AG09309 (cell line): ENCODE measurements around the gene SPEF2.

ENCODE experiments used
- DNase-seq: peaks from one replicate; pipeline ENCODE4 v3.0.0-alpha.2; 2010; ENCODE audit warnings: low read depth
- H3K4me3 ChIP-seq: 2 replicates; pipeline ENCODE4 v1.5.1; 2011; ENCODE audit warnings: mild to moderate bottlenecking, low read depth, low read length, moderate library complexity; ENCODE audit not compliant: control insufficient read depth
- TF ChIP-seq, protein P1 (sequence below): IDR thresholded peaks from 2 replicates; pipeline ENCODE4 v1.5.1; 2011; ENCODE audit warnings: mild to moderate bottlenecking, low read depth, low read length, inconsistent platforms; ENCODE audit not compliant: insufficient read depth, control insufficient read depth; ENCODE audit errors: missing control alignments

Gene SPEF2

DNA sequence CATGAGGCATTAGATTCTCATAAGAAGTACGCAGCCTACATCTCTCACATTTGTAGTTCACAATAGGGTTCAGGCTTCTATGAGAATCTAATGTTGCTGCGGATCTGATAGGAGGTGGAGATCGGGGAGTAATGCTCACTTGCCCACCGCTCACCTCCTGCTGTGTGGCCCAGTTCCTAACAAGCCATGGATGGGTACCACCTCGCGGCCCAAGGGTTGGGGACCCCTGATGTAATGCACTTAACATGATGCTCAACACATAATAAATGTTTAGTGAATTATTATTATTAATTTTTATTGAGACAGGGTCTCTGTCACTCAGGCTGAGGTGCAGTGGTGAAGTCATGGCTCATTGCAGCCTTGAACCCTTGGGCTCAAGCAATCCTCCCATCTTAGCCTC lies 134.3 kb downstream of the SPEF2 start:
- no peak overlapping the region for H3K4me3 ChIP-seq
- TF ChIP-seq, protein P1, sequence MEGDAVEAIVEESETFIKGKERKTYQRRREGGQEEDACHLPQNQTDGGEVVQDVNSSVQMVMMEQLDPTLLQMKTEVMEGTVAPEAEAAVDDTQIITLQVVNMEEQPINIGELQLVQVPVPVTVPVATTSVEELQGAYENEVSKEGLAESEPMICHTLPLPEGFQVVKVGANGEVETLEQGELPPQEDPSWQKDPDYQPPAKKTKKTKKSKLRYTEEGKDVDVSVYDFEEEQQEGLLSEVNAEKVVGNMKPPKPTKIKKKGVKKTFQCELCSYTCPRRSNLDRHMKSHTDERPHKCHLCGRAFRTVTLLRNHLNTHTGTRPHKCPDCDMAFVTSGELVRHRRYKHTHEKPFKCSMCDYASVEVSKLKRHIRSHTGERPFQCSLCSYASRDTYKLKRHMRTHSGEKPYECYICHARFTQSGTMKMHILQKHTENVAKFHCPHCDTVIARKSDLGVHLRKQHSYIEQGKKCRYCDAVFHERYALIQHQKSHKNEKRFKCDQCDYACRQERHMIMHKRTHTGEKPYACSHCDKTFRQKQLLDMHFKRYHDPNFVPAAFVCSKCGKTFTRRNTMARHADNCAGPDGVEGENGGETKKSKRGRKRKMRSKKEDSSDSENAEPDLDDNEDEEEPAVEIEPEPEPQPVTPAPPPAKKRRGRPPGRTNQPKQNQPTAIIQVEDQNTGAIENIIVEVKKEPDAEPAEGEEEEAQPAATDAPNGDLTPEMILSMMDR, result no peak
- DNase-seq, result no peak

DNA sequence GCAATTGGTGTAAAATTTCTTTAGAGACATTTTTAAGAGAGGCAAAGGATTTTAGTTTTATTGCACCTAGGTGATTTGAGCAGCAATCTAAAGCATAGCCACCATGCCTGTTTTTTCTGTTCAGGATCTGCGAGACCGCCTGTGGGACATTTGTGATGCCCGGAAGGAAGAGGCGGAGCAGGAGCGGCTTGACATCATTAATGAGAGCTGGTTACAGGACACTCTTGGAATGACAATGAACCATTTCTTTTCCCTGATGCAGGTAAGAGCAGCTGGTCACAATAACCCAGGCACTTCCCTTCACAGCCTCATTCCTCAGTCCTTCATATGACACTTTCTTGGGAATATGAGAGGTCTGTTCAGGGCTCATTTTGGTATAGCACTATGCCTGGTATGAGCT lies 135.8 kb downstream of the SPEF2 start:
- H3K4me3 ChIP-seq, result no peak overlapping the region
- DNase-seq, result no peak
- TF ChIP-seq, protein P1, result no peak

DNA sequence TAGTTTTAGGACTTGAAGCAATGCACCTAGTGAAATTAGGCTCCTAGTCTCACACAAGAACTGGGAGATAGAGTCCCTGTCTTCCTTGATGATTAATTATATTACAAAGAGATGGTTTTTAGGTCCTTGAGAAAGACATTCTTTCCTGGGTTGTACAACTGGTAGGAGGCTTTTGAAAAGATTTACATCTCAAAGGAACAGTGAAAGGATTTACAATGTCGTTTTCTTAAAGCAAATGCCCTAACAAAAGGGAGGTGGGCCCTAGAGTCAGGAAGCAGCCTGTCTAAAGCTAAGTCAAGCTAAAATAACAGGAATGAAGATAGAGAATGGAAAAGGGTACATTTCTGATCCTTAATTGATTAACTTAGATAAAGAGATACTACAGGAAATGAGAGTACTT lies 136.8 kb downstream of the SPEF2 start:
- H3K4me3 ChIP-seq, result no peak overlapping the region
- TF ChIP-seq, protein P1, result no peak
- DNase-seq, result no peak

DNA sequence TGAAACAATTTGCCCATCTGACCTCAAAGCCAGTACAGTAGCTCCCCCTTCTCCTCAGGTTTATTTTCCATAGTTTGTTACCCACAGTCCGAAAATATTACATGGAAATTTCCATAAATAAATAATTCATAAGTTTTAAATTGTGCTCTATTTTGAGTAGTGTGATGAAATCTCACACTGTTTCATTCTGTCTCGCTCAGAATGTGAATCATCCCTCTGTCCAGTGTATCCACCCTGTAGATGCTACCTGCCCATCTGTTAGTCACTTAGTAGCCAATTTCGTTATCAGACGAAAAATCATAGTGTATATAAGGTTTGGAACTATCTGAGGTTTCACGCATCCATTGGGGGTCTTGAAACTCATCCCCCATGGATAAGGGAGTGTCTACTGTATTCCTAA lies 138.3 kb downstream of the SPEF2 start:
- DNase-seq, result no peak
- no peak overlapping the region for H3K4me3 ChIP-seq
- TF ChIP-seq, protein P1, result no peak

DNA sequence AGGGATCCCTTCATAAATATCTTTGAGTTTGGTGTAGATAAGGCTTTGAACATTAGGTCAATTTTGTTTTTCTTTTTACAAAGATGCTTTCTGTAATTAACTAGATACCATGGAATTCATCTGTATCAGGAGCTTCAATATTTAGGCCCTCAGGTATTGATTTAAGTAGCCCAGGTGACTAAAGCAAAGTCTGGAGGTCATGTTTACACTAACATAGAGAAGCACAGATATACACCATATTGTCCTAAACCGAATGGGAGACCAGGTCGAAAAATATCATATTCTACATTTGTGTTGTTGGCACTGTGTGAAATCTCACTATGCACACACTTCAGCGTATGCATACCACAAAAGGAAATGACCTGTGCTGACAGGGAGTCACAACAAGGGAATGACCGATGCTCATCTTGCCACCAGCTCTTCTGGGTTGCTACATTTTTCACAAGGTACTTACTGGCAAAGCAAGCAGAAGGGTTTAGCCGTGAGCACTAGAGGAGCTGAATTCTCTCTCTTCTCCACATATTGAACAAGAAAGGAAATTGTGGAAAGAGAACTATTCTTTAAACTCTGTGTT lies 140.6 kb downstream of the SPEF2 start:
- TF ChIP-seq, protein P1, result no peak
- no peak for DNase-seq
- H3K4me3 ChIP-seq, result no peak overlapping the region

DNA sequence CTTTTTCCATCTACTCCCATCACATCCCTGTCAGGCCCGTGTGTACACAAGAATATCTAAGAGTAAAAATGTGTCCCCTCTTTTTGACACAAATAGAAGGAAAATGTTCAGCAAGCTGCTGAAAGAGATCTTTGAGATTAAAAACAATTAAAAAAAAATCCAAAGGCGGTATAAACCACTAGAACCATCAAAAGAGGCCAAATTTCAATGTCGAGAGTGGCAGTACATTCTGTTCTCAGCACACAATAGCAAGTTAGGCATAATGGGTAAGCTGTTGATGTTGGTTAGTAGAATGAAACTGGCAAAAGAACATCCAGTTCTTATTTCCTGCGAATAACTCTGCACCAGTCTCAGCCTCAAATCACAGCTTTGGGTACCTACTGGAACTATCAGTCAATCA lies 143.9 kb downstream of the SPEF2 start:
- no peak for DNase-seq
- TF ChIP-seq, protein P1, result no peak
- no peak overlapping the region for H3K4me3 ChIP-seq

DNA sequence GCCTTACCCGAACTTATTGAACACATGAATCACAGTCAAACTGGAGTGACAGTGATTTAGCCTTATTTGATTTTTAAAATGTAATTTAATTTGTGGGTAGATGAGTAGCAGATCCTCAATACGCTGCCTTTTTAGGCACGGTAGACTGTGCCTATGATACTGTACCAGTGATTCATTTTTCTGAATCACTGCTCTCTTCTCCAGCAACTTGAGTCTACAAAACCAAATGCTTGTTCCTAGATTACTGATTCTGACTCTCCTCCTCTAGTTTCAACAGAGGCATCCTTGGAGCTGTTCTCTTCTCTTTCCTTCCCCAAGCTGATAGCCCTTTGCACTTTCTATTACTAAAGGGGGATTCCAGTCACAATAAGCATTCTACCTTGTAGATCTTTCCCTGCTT lies 144.7 kb downstream of the SPEF2 start:
- DNase-seq, result no peak
- TF ChIP-seq, protein P1, result no peak
- H3K4me3 ChIP-seq, result no peak overlapping the region
